GM12878 (cell line): ENCODE results near the gene MMP11. TPM values are rescaled to one million over a fixed set of nuclear protein-coding genes. Genes with fewer than 3 reads are reported as not detected.
A peak's percentile ranks its signal among the peaks of the same experiment; 100 is the strongest.

Source experiments
- BCL3 ChIP-seq: IDR thresholded peaks from 2 replicates; pipeline ENCODE4 v1.6.1; 2011; ENCODE audit warnings: borderline replicate concordance, low read depth, mild to moderate bottlenecking, moderate library complexity, low read length; ENCODE audit not compliant: insufficient read depth, poor library complexity, severe bottlenecking
- BCLAF1 ChIP-seq: fragments of 450-650 bp; IDR thresholded peaks from 2 replicates; pipeline ENCODE4 v1.6.1; 2017; ENCODE audit warnings: antibody characterized with exemption, mild to moderate bottlenecking, moderate library complexity
- BMI1 ChIP-seq: fragments of 450-650 bp; IDR thresholded peaks from 2 replicates; pipeline ENCODE4 v1.6.1; 2016; ENCODE audit warnings: mild to moderate bottlenecking, moderate library complexity, borderline replicate concordance
- CBX3 ChIP-seq: fragments of 200-600 bp; sonication (generic); IDR thresholded peaks from 2 replicates; pipeline ENCODE4 v1.6.1; 2016; ENCODE audit warnings: low read depth, borderline replicate concordance
- CTCF ChIP-seq, 3 experiments: IDR thresholded peaks in 2 of 3; conservative IDR thresholded peaks in 1 of 3; 2 replicates each; pipeline ENCODE4 v1.5.1; 2011; ENCODE audit warnings: low read depth in 3 of 3, low read length in 3 of 3, mild to moderate bottlenecking in 3 of 3, control low read depth in 2 of 3, moderate library complexity in 2 of 3, inconsistent platforms in 1 of 3, mixed read lengths in 1 of 3; ENCODE audit not compliant: control insufficient read depth in 2 of 3, insufficient read depth in 1 of 3; ENCODE audit errors: extremely low read depth in 1 of 3
- E2F4 ChIP-seq: IDR thresholded peaks from 2 replicates; pipeline ENCODE4 v1.6.1; 2012; ENCODE audit warnings: low read depth, low read length, improper control_type of control experiment
- HDAC2 ChIP-seq: fragments of 200-600 bp; sonication (generic); IDR thresholded peaks from 2 replicates; pipeline ENCODE4 v1.6.1; 2017
- IKZF1 ChIP-seq: fragments of 450-650 bp; conservative IDR thresholded peaks from 2 replicates; pipeline ENCODE4 v1.6.1; 2017; ENCODE audit warnings: antibody characterized with exemption, mild to moderate bottlenecking
- IRF5 ChIP-seq: fragments of 450-650 bp; IDR thresholded peaks from 2 replicates; pipeline ENCODE4 v1.6.1; 2017; ENCODE audit warnings: borderline replicate concordance
- KAT2A ChIP-seq: conservative IDR thresholded peaks from 2 replicates; pipeline ENCODE4 v1.6.1; 2011; ENCODE audit warnings: low read depth, low read length; ENCODE audit not compliant: control insufficient read depth
- NFYA ChIP-seq: IDR thresholded peaks from 2 replicates; pipeline ENCODE4 v1.6.1; 2011; ENCODE audit warnings: low read depth, mild to moderate bottlenecking, low read length, improper control_type of control experiment, borderline replicate concordance
- PAX5 ChIP-seq: IDR thresholded peaks from 2 replicates; pipeline ENCODE4 v1.6.1; 2011; ENCODE audit warnings: low read depth, low read length, borderline replicate concordance
- RAD21 ChIP-seq: IDR thresholded peaks from 2 replicates; pipeline ENCODE4 v1.6.1; 2011; ENCODE audit warnings: mild to moderate bottlenecking, low read depth, low read length, moderate library complexity; ENCODE audit not compliant: insufficient read depth
- RAD51 ChIP-seq: fragments of 450-650 bp; IDR thresholded peaks from 2 replicates; pipeline ENCODE4 v1.6.1; 2016; ENCODE audit warnings: moderate library complexity, mild to moderate bottlenecking, inconsistent platforms
- SKIL ChIP-seq: fragments of 450-650 bp; IDR thresholded peaks from 2 replicates; pipeline ENCODE4 v1.6.1; 2017; ENCODE audit warnings: mild to moderate bottlenecking, low read depth, inconsistent platforms; ENCODE audit not compliant: poor library complexity, severe bottlenecking
- STAT3 ChIP-seq: IDR thresholded peaks from 2 replicates; pipeline ENCODE4 v1.6.1; 2011; ENCODE audit warnings: low read depth, low read length, improper control_type of control experiment
- TAF1 ChIP-seq: IDR thresholded peaks from 2 replicates; pipeline ENCODE4 v1.6.1; 2011; ENCODE audit warnings: mild to moderate bottlenecking, low read depth, low read length, borderline replicate concordance
- TCF7 ChIP-seq: IDR thresholded peaks from 2 replicates; pipeline ENCODE4 v1.6.1; 2014; ENCODE audit warnings: antibody characterized with exemption, borderline replicate concordance
- YBX1 ChIP-seq: fragments of 450-650 bp; IDR thresholded peaks from 2 replicates; pipeline ENCODE4 v1.6.1; 2016; ENCODE audit warnings: antibody characterized with exemption
- ZNF24 ChIP-seq: fragments of 450-650 bp; IDR thresholded peaks from 2 replicates; pipeline ENCODE4 v1.6.1; 2017; ENCODE audit warnings: antibody characterized with exemption, mild to moderate bottlenecking
- polyA plus RNA-seq, 11 experiments: library from polyadenylated mRNA; depleted of rRNA in 4 of 11; unstranded in 6 of 11; stranded (reverse) in 5 of 11; fragments of >200 nt; fragmentation: Nextera tagmentation in 4 of 11; fragmentation: Illumina TruSeq in 1 of 11; extraction: Ambion mirVana in 4 of 11; extraction: Trizol in 1 of 11; gene quantifications; 1 replicate in 1 of 11; 2 replicates in 10 of 11; pipeline versions ENCODE4 v1.2.1 to v1.2.3, GENCODE V29; 2011 to 2016; ENCODE audit warnings: inconsistent platforms in 2 of 11, missing spikeins in 2 of 11, low read depth in 1 of 11
- total RNA-seq, 4 experiments: library from RNA; depleted of rRNA in 3 of 4; stranded (reverse); fragments of >200 nt in 3 of 4; fragmentation: Illumina TruSeq in 1 of 4; extraction: Trizol in 1 of 4; gene quantifications; 2 replicates each; pipeline versions ENCODE4 v1.2.1 to v1.2.3, GENCODE V29; 2013 to 2021

MMP11 gene
- total and polyA plus RNA-seq, 10 of the 15 experiments (the other 5 are each of a cell fraction or from before 2014, with no cell fraction given), result 0.03 to 1.1 (median 0.31) TPM; not detected in 2

GRCh38 chr22:23804781-23805291, 32.2 kb downstream of the MMP11 start (continued):
- TF ChIP-seq CTCF (IDR thresholded peaks at IDR 0.05 in 2 of 3, conservative IDR thresholded peaks at IDR 0.05 in 1 of 3; ENCODE audit: control insufficient read depth in 2 of 3, extremely low read depth in 1 of 3, insufficient read depth in 1 of 3, low read depth in 3 of 3, low read length in 3 of 3), result peak in 1 of 3 experiments; percentile 6; a peak in 1 of 6 replicates
- TF ChIP-seq RAD21, result no peak
- no peak for TF ChIP-seq TAF1
- no peak for TF ChIP-seq ZNF24
- TF ChIP-seq RAD51, result no peak
- TF ChIP-seq HDAC2, result no peak
- no peak for TF ChIP-seq CBX3
- TF ChIP-seq NFYA, result no peak
- TF ChIP-seq STAT3, result no peak
- no peak for TF ChIP-seq KAT2A
- no peak for TF ChIP-seq BCL3
- TF ChIP-seq YBX1, result no peak
- no peak for TF ChIP-seq PAX5
- no peak for TF ChIP-seq BMI1
- no peak for TF ChIP-seq SKIL
- no peak for TF ChIP-seq IRF5
- TF ChIP-seq TCF7, result no peak
- no peak for TF ChIP-seq IKZF1
- no peak for TF ChIP-seq BCLAF1
- no peak for TF ChIP-seq E2F4
